GM23248 (cell line): ENCODE measurements around the gene TUFM. TPM values are rescaled to one million over a fixed set of nuclear protein-coding genes. Genes with fewer than 3 reads are reported as not detected.
"Not testable (repeated sequence)": the region's sequence is repeated elsewhere in the genome, so short reads cannot be mapped to it uniquely, and the experiment has no call there.

ENCODE experiments used
- DNase-seq: peaks from one replicate; pipeline ENCODE4 v3.0.0-alpha.2; 2015
- H2AFZ ChIP-seq: fragments of 200-600 bp; sonication (generic); 2 replicates; pipeline ENCODE4 v1.6.1; 2016; ENCODE audit warnings: antibody characterized with exemption
- H3F3A ChIP-seq: fragments of 200-600 bp; sonication (generic); 2 replicates; pipeline ENCODE4 v1.6.1; 2016; ENCODE audit warnings: mild to moderate bottlenecking, antibody characterized with exemption, mixed run types; ENCODE audit not compliant: insufficient read depth
- H3K27ac ChIP-seq: fragments of 200-600 bp; sonication (generic); 2 replicates; pipeline ENCODE4 v1.5.1; 2016; ENCODE audit warnings: mild to moderate bottlenecking
- H3K27me3 ChIP-seq: fragments of 200-600 bp; sonication (generic); replicated peaks from 2 replicates; pipeline ENCODE4 v1.6.1; 2016; ENCODE audit warnings: mild to moderate bottlenecking; ENCODE audit not compliant: insufficient read depth
- H3K36me3 ChIP-seq: fragments of 200-600 bp; sonication (generic); 2 replicates; pipeline ENCODE4 v1.6.1; 2016; ENCODE audit warnings: low read depth, mild to moderate bottlenecking
- H3K4me1 ChIP-seq: fragments of 200-600 bp; sonication (generic); 2 replicates; pipeline ENCODE4 v1.6.1; 2016; ENCODE audit warnings: mild to moderate bottlenecking; ENCODE audit not compliant: insufficient read depth
- H3K4me2 ChIP-seq: fragments of 200-600 bp; sonication (generic); one replicate; pipeline ENCODE4 v1.6.1; 2016; ENCODE audit warnings: mild to moderate bottlenecking; ENCODE audit not compliant: unreplicated experiment
- H3K4me3 ChIP-seq: fragments of 200-600 bp; sonication (generic); 2 replicates; pipeline ENCODE4 v1.5.1; 2016; ENCODE audit warnings: mild to moderate bottlenecking
- H3K79me2 ChIP-seq: fragments of 200-600 bp; sonication (generic); 2 replicates; pipeline ENCODE4 v1.6.1; 2016; ENCODE audit warnings: mild to moderate bottlenecking; ENCODE audit not compliant: insufficient read depth
- H3K9ac ChIP-seq: fragments of 200-600 bp; sonication (generic); 2 replicates; pipeline ENCODE4 v1.6.1; 2016; ENCODE audit warnings: mild to moderate bottlenecking
- H3K9me2 ChIP-seq: fragments of 200-600 bp; sonication (generic); 2 replicates; pipeline ENCODE4 v1.6.1; 2016; ENCODE audit warnings: mixed run types, mild to moderate bottlenecking, moderate library complexity; ENCODE audit not compliant: insufficient read depth
- H3K9me3 ChIP-seq: fragments of 200-600 bp; sonication (generic); one replicate; pipeline ENCODE4 v1.6.1; 2017; ENCODE audit warnings: low read depth
- H4K20me1 ChIP-seq: fragments of 200-600 bp; sonication (generic); 2 replicates; pipeline ENCODE4 v1.6.0; 2016; ENCODE audit not compliant: insufficient read depth
- EZH2 ChIP-seq: fragments of 200-600 bp; sonication (generic); IDR thresholded peaks from 2 replicates; pipeline ENCODE4 v1.6.1; 2018; ENCODE audit warnings: antibody characterized with exemption, mild to moderate bottlenecking; ENCODE audit not compliant: insufficient read depth, poor library complexity, severe bottlenecking
- EZH2phosphoT487 ChIP-seq: fragments of 200-600 bp; sonication (generic); IDR thresholded peaks from 2 replicates; pipeline ENCODE4 v1.6.1; 2018; ENCODE audit warnings: antibody characterized with exemption, moderate library complexity, mild to moderate bottlenecking, low read depth; ENCODE audit not compliant: insufficient read depth
- WGBS, 2 experiments: methylation state at CpG; one replicate each; pipeline ENCODE4 v1.1.6; 2015 to 2017; ENCODE audit warnings: low lambda C conversion rate in 2 of 2, low coverage in 1 of 2; ENCODE audit errors: missing lambda C conversion rate in 2 of 2; 5-methylcytosine and 5-hydroxymethylcytosine counted together
- in situ Hi-C: fragments of 300-500 bp; cut with MboI; formaldehyde crosslinking; loops from 2 replicates; pipeline ENCODE4 v1.15.0; 2020
- polyA plus RNA-seq: library from polyadenylated mRNA; unstranded; fragments of >200 nt; fragmentation: Nextera tagmentation; extraction: Ambion mirVana; gene quantifications from 2 replicates; pipeline ENCODE4 v1.2.1, GENCODE V29; 2016
- total RNA-seq: library from RNA; depleted of rRNA; stranded (reverse); fragments of >200 nt; shearing (Covaris generic); gene quantifications from 2 replicates; pipeline ENCODE4 v1.2.3, GENCODE V29; 2014; rRNA removed

TUFM gene
- 95.2 and 107 TPM in 2 replicates for total RNA-seq
- 141 and 148 TPM in 2 replicates for polyA plus RNA-seq

DNA sequence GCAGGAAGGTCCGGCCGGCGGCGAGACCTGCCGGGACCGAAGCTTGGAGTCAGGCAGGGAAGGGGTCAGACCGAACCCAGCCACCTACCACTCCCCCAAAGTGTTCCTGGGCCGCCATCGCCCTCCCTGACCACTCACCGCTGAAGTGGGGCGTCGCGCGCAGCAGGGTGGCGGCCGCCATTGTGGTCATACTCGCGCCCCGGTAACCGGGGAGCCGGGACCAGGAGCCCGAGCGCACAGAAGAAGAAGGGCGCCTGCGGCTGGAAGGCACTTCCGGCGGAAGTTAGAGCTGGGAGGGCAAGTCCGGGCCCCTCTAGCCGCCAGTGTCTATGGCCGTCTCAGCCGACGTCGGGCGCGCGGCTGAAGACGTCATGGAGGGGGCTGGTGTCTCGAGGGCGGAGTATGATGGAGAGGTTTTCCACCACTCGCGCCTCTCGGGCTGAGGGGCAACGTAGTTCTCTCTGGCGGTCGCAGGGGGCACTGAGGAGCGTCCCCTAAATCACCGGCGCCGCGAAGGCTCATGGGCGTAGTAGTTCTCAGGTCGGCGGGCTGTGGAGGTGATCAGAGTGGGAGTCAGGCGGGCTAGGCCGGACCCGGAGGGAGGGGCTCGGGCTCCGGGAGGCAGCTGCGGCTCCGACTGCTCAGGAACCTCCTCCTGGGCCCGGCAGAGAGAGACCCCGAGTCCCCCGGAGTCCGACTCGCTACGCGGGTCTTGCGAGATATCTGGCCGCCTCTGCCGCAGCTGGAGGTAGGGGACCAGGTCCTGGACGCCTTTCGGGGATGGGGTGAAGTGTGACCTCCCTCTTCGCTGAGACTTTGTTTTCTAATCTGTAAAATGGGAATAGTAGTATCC is at the start of gene TUFM:
Gene TUFM (minus strand): TSS at position 269 of the 853 bp plus-strand sequence. CDS start 79 bp downstream, at position 190.
- H3K4me1 ChIP-seq, result peaks cover 11% of the 10 kb centered on the region
- peak within 1 kb of the TSS; percentile 94 for H3K4me3 ChIP-seq
- H3F3A ChIP-seq, result peaks cover 5% of the 10 kb centered on the region; the same call in 1 of the 2 replicates
- in situ Hi-C loops, result no loop called here
- H3K9me2 ChIP-seq, result no peaks in the 10 kb centered on the region
- peaks cover 20% of the 10 kb centered on the region; the same call in 1 of the 2 replicates for H3K36me3 ChIP-seq
- peak within 1 kb of the TSS; percentile 93 for H3K9ac ChIP-seq
- peaks cover 64% of the 10 kb centered on the region for H3K79me2 ChIP-seq
- H4K20me1 ChIP-seq, result no peaks in the 10 kb centered on the region
- WGBS, 2 experiments, result 1 to 2% methylated on average over 66 to 72 of the region's 73 CpGs
- peak within 1 kb of the TSS; percentile 90 for H2AFZ ChIP-seq
- no peaks in the 10 kb centered on the region for H3K27me3 ChIP-seq
- peak; percentile 99 for DNase-seq
- H3K9me3 ChIP-seq, result no peaks in the 10 kb centered on the region
- TF ChIP-seq EZH2phosphoT487, result no peak
- TF ChIP-seq EZH2, result no peak
- peak within 1 kb of the TSS; percentile 96 for H3K4me2 ChIP-seq
- H3K27ac ChIP-seq, result peak within 1 kb of the TSS; percentile 38

DNA sequence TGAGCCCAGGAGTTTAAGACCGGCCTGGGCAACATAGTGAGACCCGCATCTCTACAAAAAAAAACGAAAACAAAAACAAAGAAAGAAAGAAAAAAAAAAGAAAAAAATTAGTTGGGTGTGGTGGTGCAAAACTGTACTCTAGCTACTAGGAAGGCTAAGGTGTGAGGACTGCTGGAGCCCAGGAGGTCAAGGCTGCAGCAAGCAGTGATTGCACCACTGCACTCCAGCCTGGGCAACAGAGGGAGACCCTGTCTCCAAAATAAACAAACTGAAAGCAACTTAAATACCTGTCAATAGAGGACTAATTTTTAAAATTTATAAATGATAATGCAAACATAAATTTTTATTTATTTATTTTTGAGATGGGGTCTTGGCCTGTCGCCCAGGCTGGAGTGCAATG is 49.5 kb upstream of the TUFM start:
- Histone ChIP-seq H3K4me2 (no peak overlapping the region), H3K27ac (no peak overlapping the region), H4K20me1 (no peaks in the 10 kb centered on the region), H3K9me2 (no peaks in the 10 kb centered on the region), H3K27me3 (no peaks in the 10 kb centered on the region), H3K9ac (no peak overlapping the region), H3K9me3 (no peaks in the 10 kb centered on the region), H3K36me3 (no peaks in the 10 kb centered on the region), H3F3A (no peaks in the 10 kb centered on the region), H3K4me3 (no peak overlapping the region), H3K79me2 (no peaks in the 10 kb centered on the region), H3K4me1 (no peaks in the 10 kb centered on the region), H2AFZ (no peak overlapping the region)
- DNase-seq, result no peak
- WGBS, 2 experiments, result 83 to 85% methylated on average over 4 of the region's 4 CpGs
- in situ Hi-C loops, result no loop called here
- no peak for TF ChIP-seq EZH2
- TF ChIP-seq EZH2phosphoT487, result no peak

DNA sequence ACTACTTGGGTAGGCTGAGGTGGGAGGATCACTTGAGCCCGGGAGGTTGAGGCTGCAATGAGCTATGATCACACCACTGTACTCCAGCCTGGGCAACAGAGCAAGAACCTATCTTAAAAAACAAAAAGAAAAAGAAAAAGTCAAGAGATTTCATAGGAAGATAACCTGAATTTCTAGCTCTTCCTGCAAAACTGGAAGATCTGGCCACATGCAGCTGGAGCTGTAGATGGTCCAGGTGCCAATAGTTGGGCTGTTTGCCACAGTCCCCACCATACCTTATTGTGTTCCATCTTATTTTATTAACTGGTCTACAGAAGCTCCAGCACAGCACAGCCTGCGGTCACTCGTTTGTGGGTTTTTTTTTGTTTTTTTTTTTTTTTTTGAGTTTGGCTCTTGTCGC is 47.1 kb upstream of the TUFM start:
- 88 to 100% methylated on average over 4 of the region's 4 CpGs for WGBS, 2 experiments

DNA sequence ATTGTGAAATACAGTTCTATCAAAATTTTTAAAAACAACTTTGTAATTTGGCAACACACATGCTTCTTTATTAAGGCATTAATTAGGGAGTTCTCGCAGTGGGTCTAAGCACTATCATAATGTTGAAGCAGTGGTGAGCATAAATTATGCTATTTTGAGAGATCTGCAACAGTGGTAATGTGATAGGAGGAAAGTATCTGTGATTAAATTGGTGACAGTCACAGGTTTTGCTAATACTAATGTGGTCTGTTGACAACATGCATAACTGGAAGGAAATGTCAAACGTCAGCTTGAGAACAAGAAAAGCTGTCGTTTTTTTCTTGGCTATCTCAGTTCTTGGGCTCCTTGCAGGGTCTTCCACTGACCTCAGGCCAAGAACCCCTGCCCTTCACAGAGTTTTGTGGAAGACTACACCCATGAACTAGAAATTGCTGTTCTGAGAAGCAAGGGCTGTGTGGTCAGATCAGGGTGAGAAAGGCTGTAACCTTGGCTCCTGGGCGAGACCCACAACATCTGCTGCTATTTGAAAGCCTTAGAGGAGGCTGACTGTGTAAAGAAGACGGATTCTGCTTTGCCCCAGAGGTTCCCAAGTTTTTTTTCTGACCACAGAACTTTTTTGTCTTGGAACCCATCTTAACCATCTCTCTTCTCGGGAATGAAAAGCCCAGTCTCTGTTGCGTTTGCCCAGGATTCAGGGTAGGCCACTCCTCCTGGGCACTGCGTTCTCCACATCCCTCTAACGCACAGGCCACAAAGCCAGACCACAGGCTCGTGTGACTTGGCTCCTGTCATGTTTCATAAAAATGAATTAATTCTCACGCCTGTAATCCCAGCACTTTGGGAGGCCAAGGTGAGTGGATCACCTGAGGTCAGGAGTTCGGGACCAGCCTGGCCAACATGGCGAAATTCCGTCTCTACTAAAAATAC is 46.1 kb upstream of the TUFM start:
- Histone ChIP-seq H3K79me2 (no peaks in the 10 kb centered on the region), H3K27ac (no peak overlapping the region), H3K9ac (no peak overlapping the region), H3K4me3 (no peak overlapping the region), H3K27me3 (no peaks in the 10 kb centered on the region), H3F3A (no peaks in the 10 kb centered on the region), H2AFZ (no peak overlapping the region), H4K20me1 (no peaks in the 10 kb centered on the region), H3K36me3 (no peaks in the 10 kb centered on the region), H3K9me3 (no peaks in the 10 kb centered on the region), H3K4me2 (no peak overlapping the region), H3K9me2 (no peaks in the 10 kb centered on the region), H3K4me1 (no peaks in the 10 kb centered on the region)
- in situ Hi-C loops, result loop anchor here (5.0 kb wide), 1 partner anchor 50 kb away; no protein-coding TSS in a partner anchor
- no peak for DNase-seq
- 74 to 76% methylated on average over 14 of the region's 14 CpGs for WGBS, 2 experiments
- TF ChIP-seq EZH2phosphoT487 (no peak), EZH2 (no peak)

More for the DNA sequence above, 47.1 kb upstream of the TUFM start:
- TF ChIP-seq EZH2phosphoT487 (no peak), EZH2 (no peak)
- no peak overlapping the region for H2AFZ ChIP-seq
- in situ Hi-C loops, result loop anchor here (5.0 kb wide), 1 partner anchor 49 kb away; no protein-coding TSS in a partner anchor
- no peak for DNase-seq
- no peaks in the 10 kb centered on the region for H3K36me3 ChIP-seq
- H3K4me2 ChIP-seq, result no peak overlapping the region
- no peaks in the 10 kb centered on the region for H3K9me2 ChIP-seq
- H3K4me1 ChIP-seq, result no peaks in the 10 kb centered on the region
- no peak overlapping the region for H3K27ac ChIP-seq
- H3K27me3 ChIP-seq, result no peaks in the 10 kb centered on the region
- H3K79me2 ChIP-seq, result no peaks in the 10 kb centered on the region
- no peak overlapping the region for H3K9ac ChIP-seq
- no peaks in the 10 kb centered on the region for H3F3A ChIP-seq
- no peaks in the 10 kb centered on the region for H3K9me3 ChIP-seq
- H3K4me3 ChIP-seq, result no peak overlapping the region
- H4K20me1 ChIP-seq, result no peaks in the 10 kb centered on the region

DNA sequence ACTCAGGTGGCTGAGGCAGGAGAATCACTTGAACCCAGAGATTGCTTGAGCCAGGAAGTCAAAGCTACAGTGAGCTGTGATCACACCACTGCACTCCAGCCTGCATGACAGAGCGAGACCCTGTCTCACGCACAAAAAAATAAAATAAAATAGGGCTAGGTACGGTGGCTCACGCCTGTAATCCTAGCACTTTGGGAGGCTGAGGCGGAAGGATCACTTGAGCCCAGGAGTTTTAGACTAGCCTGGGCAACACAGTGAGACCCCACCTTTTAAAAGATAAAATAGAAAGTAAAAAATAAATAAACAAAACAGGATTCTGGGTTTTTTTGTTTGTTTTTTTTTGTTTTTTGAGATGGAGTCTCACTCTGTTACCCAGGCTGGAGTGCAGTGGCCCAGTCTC is 44.2 kb upstream of the TUFM start:
- H3K36me3 ChIP-seq, H4K20me1 ChIP-seq, DNase-seq, H3K79me2 ChIP-seq, H3K9me2 ChIP-seq, H3K4me3 ChIP-seq, H2AFZ ChIP-seq, H3F3A ChIP-seq, H3K4me1 ChIP-seq, H3K27ac ChIP-seq, H3K9me3 ChIP-seq, H3K27me3 ChIP-seq, H3K9ac ChIP-seq, H3K4me2 ChIP-seq: not testable (repeated sequence)
- in situ Hi-C loops, result loop anchor here (5.0 kb wide), 1 partner anchor 52 kb away; no protein-coding TSS in a partner anchor
- WGBS, 2 experiments, result 89 to 91% methylated on average over 5 of the region's 5 CpGs
